ENCODE results near the gene CMIP.

CMIP gene

DNA sequence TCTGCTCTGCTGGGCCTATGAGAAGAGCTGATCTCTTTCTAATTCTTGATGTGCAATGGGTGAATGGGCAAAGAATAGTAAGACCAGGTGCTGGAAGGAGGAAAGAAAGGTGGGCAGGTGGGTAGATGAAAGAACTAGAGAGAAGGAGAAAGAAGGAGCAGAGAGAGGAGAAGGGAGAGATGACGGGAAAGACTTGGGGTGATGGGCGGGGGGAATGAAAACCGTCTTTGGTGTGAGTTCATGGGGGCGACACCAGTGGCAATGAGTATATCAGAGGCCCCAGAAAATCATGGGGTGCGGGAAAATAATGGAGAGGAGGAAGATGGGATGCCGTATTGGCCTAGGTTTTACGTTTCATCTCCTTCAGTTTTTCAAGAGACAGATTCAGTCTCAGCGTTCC is 205.7 kb downstream of the CMIP start:
- TF ChIP-seq GATA2 (IDR thresholded peaks at IDR 0.05; ENCODE audit: low read depth, low read length) (no peak), GATA3 (IDR thresholded peaks at IDR 0.05; ENCODE audit: low read depth, low read length) (no peak)

DNA sequence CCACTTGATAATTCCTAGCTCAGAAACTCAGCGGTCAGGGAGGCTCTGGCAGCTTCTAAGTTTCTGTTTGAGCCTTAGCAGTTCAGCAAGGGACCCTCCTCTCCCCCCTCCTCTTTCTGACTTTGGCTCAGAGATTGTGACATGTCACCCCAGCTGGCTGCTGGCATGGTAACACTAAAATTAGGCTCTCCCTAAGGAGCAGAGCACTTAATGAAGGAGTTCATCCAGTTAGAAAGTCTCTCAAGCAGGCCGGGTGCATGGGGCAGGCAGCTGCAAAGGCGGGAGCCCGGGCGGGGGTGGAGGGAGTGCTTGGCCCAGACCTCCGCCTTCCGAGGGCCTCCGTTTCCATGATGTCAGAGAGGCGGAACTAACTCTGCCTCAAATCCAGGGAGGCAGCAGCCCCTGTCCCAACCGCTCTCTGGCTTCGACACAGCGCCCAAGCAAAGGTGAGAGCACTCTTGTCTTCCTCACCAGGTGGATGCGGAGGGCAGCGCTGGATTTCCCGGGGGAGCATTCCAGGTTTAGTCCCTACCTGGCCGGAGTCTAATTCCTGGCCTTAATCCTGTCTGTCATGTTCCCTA is 206.5 kb downstream of the CMIP start:
- TF ChIP-seq GATA2 (IDR thresholded peaks at IDR 0.05; ENCODE audit: low read depth, low read length) (no peak), GATA3 (IDR thresholded peaks at IDR 0.05; ENCODE audit: low read depth, low read length) (no peak)

DNA sequence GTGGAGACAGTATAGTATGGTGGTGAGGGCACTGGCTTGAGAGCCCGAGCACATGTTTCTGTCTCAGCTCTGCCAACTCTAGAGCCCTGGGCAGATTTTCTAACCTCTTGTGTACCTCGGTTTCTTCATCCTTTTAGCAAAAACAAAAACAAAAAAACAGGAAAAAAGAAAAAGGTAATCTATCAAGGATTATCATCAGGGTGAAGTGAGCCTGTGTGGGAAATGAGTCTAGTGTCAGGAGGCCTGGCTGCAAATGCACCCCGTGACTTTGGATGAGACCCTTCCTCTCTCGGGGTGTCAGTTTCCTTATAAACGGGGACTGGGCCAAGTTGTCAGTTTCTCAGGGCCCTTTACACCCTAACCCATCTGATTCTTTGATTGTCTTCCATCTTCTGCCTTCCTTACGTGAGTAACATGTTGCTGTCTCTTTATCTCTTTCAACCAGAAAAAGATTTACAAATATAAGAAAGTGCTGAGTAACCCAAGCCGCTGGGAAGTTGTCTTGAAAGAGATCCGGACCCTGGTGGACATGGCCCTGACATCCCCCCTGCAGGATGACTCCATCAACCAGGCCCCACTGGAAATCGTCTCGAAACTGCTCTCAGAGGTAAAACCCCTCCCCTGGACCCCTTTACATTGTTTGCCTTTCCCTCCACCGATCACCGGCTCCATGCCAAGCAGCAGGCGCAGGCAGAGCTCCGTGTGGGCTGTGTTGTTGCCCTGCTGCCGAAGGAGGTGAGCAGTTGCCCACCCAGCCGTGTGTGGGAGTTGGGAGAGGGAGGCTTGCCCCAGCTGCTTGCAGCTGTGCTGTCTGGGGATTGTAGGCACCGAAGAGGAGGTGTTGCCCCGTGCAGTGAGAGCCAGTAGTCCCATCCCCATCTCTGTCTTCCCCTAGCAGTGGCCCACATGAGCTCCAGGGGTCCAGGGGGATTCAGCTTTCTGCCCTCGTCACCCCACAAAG is 207.4 kb downstream of the CMIP start:
- TF ChIP-seq GATA2 (IDR thresholded peaks at IDR 0.05; ENCODE audit: low read depth, low read length) (no peak), GATA3 (IDR thresholded peaks at IDR 0.05; ENCODE audit: low read depth, low read length) (no peak)

DNA sequence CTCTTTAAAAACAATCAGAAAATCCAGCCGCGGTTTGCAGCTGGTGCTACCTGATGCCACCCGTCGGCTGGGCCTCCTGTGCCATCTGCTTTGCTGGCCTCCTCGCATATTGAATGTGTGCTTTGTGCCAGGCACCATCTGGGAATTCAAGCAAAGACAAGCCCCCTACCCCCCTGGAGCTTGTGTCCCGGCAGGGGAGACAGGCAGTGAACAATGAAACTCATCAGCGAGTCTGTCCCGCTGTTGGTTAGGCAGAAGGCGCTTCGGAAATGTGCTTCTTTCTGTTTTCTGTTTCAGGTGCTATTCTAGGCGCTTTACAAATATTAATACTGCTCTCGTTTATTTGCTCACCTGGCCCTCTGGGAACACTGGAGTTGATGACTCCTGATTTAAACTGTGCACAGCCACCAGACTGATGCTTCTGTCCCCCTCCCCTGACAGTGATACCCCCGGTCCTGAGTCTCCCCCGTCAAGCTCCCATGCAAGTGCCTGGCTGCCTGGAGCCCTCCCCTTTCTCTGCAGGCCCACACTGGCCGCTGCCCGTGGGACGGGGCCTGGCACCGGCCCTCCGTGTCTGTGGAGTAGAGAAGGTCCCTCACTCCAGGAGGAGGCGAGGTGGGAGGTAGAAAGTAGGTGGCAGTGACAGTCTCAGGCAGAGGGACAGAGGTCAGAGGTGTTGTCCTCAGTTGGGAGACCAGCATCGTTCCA is 208.3 kb downstream of the CMIP start:
- TF ChIP-seq GATA3 (IDR thresholded peaks at IDR 0.05; ENCODE audit: low read depth, low read length) (no peak), GATA2 (IDR thresholded peaks at IDR 0.05; ENCODE audit: low read depth, low read length) (no peak)

GRCh38 chr16:81654346-81654745 is 209.7 kb downstream of the CMIP start:
- TF ChIP-seq GATA2 (IDR thresholded peaks at IDR 0.05; ENCODE audit: low read depth, low read length) = no peak

- TF ChIP-seq GATA2 (IDR thresholded peaks at IDR 0.05; ENCODE audit: low read depth, low read length) = no peak
- TF ChIP-seq GATA3 (IDR thresholded peaks at IDR 0.05; ENCODE audit: low read depth, low read length) = no peak
Observed at GRCh38 chr16:81655469-81656162, 211.0 kb downstream of the CMIP start.

GRCh38 chr16:81657224-81657623 is 212.6 kb downstream of the CMIP start:
- no peak for TF ChIP-seq GATA3 (IDR thresholded peaks at IDR 0.05; ENCODE audit: low read depth, low read length)
- no peak for TF ChIP-seq GATA2 (IDR thresholded peaks at IDR 0.05; ENCODE audit: low read depth, low read length)

DNA sequence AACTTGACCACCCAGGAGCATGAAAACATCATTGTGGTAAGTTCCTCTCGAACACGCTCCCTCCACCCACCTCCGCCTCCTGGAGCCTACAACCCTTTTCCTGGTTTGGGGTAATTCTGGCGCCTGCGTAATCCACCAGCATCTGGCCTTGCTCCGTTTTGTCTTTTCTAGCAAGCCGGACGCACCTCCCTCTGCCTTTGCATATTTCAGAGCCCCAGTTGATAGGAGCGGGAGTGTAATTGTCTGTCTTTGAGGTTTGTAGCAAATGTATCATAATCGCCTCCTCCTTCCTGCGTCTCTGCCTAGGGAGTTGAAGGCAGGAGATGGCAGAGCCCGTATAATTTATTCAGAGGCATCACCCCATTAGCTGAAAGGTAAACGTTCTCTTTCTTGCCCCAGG is 213.2 kb downstream of the CMIP start:
- TF ChIP-seq GATA3 (IDR thresholded peaks at IDR 0.05; ENCODE audit: low read depth, low read length) (no peak), GATA2 (IDR thresholded peaks at IDR 0.05; ENCODE audit: low read depth, low read length) (no peak)

DNA sequence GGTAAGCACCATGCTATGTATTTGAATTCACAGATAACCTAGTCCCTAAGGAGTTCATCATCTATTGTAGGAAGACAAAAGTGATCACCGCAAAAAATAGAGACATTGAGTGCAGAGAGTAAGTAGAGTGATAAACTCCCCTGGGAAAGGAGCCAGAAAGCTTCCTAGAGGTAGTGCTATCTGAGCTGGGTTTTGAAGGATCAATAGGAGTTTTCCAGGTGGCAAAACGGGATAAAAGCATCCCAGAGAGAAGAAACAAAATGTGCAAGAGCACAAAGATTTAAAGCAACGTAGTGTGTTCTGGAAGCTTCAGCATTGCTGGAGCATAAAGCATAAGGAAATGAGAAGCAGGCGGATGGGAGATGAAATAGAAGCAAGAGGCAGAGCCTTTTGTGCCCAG is 213.8 kb downstream of the CMIP start:
- TF ChIP-seq GATA3 (IDR thresholded peaks at IDR 0.05; ENCODE audit: low read depth, low read length) = no peak

DNA sequence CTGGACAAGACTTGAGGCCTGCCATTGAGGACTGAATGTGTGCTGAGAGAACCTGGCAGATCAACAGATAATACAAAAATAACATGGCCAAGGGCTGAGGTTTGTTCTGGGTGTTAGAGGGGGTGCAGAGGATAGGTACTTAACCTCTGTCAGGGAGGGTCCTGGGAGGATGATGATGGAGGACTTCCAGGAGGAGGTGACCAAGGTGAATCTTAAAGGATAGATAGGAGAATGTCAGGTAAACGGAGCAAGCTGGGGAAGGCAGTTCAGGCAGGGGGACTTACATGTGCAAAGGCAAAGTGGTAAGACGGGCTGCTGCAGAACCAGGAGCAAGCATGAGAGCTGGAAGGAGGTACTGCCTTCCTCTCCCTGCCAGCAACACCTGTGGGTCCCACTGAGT is 214.6 kb downstream of the CMIP start:
- TF ChIP-seq GATA2 (IDR thresholded peaks at IDR 0.05; ENCODE audit: low read depth, low read length) = no peak
- no peak for TF ChIP-seq GATA3 (IDR thresholded peaks at IDR 0.05; ENCODE audit: low read depth, low read length)

GRCh38 chr16:81661082-81661481 is 216.5 kb downstream of the CMIP start:
- TF ChIP-seq GATA3 (IDR thresholded peaks at IDR 0.05; ENCODE audit: low read depth, low read length) (no peak), GATA2 (IDR thresholded peaks at IDR 0.05; ENCODE audit: low read depth, low read length) (no peak)

DNA sequence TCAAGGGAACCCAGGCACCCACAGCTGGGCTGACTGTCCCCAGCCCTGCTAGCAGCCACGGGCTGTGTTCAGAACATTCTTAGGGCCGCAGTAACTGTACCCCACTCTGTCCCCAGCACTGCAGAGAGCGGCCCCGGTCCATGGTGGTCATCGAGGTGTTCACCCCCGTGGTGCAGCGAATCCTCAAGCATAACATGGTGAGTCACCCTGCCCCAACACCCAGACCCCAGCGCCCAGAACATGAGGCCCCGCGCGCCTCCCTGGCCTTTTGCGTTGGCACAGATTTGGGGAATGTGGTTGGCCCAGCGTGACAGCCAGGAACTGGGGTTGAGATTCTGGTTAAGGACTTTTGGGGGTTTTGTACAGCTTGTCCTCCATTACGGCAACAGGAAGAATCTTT is 219.5 kb downstream of the CMIP start:
- no peak for TF ChIP-seq GATA3 (IDR thresholded peaks at IDR 0.05; ENCODE audit: low read depth, low read length)
- TF ChIP-seq GATA2 (IDR thresholded peaks at IDR 0.05; ENCODE audit: low read depth, low read length) = no peak

DNA sequence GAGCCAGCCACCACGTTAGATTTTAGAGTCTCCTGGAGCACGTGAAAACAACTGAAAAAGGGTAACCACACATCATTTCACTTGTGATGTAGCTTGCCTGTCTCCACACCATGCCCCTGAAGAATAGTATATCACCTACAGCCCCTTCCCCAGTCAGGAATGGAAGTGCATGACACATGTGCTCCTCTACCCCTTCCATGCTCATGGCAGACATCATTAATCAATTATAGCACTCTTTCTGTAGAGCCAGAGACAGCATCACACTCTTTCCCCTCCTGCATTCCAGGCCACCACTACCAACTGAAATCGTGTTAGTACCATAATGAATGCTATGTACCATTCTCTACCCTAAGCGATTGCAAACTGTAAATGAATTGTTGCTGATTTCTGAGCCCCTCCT is 221.0 kb downstream of the CMIP start:
- no peak for TF ChIP-seq GATA3 (IDR thresholded peaks at IDR 0.05; ENCODE audit: low read depth, low read length)
- TF ChIP-seq GATA2 (IDR thresholded peaks at IDR 0.05; ENCODE audit: low read depth, low read length) = no peak

GRCh38 chr16:81666113-81666512 is 221.5 kb downstream of the CMIP start:
- TF ChIP-seq GATA3 (IDR thresholded peaks at IDR 0.05; ENCODE audit: low read depth, low read length) (no peak), GATA2 (IDR thresholded peaks at IDR 0.05; ENCODE audit: low read depth, low read length) (no peak)

Measured in SH-SY5Y (cell line).